COLO668 (cell line): ENCODE results near the gene RIPK1.

Experiments
- DNase-seq: peaks from one replicate; lab custom pipeline; 2025; ENCODE audit not compliant: unreplicated experiment; lab: John Stamatoyannopoulos, UW

Gene RIPK1

GRCh38 chr6:3159805-3160781 is 91.8 kb downstream of the RIPK1 start:
- peak; percentile 79 for DNase-seq

- peak; percentile 32 for DNase-seq
These were observed 93.8 kb downstream of the RIPK1 start for GRCh38 chr6:3162067-3162497.

GRCh38 chr6:3162565-3163247 is 94.4 kb downstream of the RIPK1 start:
- peak; percentile 78 for DNase-seq

GRCh38 chr6:3163248-3163594 is 94.9 kb downstream of the RIPK1 start:
- DNase-seq = no peak

- no peak for DNase-seq
These were observed 96.1 kb downstream of the RIPK1 start for GRCh38 chr6:3164388-3164787.
